Neutrophil (primary cell): ENCODE results near the gene SH3GL2.

Experiments
- H3K27ac ChIP-seq: fragments of 200-600 bp; sonication (generic); 2 replicates; pipeline ENCODE4 v1.5.1; 2016; ENCODE audit warnings: mild to moderate bottlenecking, moderate library complexity
- H3K27me3 ChIP-seq: fragments of 200-600 bp; sonication (generic); 2 replicates; pipeline ENCODE4 v1.6.0; 2016; ENCODE audit warnings: mild to moderate bottlenecking
- H3K36me3 ChIP-seq: fragments of 200-600 bp; sonication (generic); 2 replicates; pipeline ENCODE4 v1.5.1; 2017
- H3K4me1 ChIP-seq, 2 experiments: fragments of 200-600 bp in 1 of 2; sonication (generic) in 1 of 2; 1 replicate in 1 of 2; 2 replicates in 1 of 2; pipeline versions ENCODE4 v1.5.1 to v1.6.1; 2013 to 2016; ENCODE audit warnings: low read depth in 1 of 2, low read length in 1 of 2, mild to moderate bottlenecking in 1 of 2, moderate library complexity in 1 of 2; ENCODE audit not compliant: control insufficient read depth in 1 of 2, insufficient read depth in 1 of 2
- H3K4me3 ChIP-seq, 2 experiments: fragments of 200-600 bp in 1 of 2; sonication (generic) in 1 of 2; 1 replicate in 1 of 2; 2 replicates in 1 of 2; pipeline ENCODE4 v1.5.1; 2013 to 2016; ENCODE audit warnings: low read depth in 1 of 2, low read length in 1 of 2, mild to moderate bottlenecking in 1 of 2, moderate library complexity in 1 of 2
- H3K9me3 ChIP-seq: fragments of 200-600 bp; sonication (generic); 2 replicates; pipeline ENCODE4 v1.5.1; 2016
- TF ChIP-seq, protein P1 (sequence below): fragments of 200-600 bp; sonication (generic); IDR thresholded peaks from 2 replicates; pipeline ENCODE4 v1.5.1; 2016; ENCODE audit warnings: antibody characterized with exemption

The SH3GL2 gene

DNA sequence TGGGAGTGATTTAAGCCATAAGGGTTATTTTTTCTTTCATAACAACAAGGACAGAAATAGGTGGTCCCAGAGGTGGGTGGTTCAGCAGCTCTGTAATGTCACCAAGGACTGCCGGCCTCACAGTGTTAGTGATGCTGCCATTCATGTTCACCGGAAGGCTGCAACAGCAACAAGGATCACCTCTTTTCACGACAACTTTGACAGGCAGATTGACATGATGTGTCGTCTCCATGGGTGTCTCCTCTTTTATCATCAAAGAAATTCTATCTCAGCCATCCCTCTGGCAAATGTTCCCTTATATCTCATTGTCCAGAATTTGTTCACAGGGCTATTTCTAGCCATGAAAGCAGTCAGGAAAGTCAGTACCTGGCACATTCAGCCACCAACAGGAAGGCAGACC is 231.5 kb downstream of the SH3GL2 start:
- H3K36me3 ChIP-seq: no peaks in the 10 kb centered on the region
- H3K4me1 ChIP-seq: no peaks in the 10 kb centered on the region
- TF ChIP-seq, protein P1, sequence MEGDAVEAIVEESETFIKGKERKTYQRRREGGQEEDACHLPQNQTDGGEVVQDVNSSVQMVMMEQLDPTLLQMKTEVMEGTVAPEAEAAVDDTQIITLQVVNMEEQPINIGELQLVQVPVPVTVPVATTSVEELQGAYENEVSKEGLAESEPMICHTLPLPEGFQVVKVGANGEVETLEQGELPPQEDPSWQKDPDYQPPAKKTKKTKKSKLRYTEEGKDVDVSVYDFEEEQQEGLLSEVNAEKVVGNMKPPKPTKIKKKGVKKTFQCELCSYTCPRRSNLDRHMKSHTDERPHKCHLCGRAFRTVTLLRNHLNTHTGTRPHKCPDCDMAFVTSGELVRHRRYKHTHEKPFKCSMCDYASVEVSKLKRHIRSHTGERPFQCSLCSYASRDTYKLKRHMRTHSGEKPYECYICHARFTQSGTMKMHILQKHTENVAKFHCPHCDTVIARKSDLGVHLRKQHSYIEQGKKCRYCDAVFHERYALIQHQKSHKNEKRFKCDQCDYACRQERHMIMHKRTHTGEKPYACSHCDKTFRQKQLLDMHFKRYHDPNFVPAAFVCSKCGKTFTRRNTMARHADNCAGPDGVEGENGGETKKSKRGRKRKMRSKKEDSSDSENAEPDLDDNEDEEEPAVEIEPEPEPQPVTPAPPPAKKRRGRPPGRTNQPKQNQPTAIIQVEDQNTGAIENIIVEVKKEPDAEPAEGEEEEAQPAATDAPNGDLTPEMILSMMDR: no peak
- no peaks in the 10 kb centered on the region for H3K27me3 ChIP-seq
- H3K27ac ChIP-seq: no peak overlapping the region
- no peak overlapping the region for H3K4me3 ChIP-seq
- no peaks in the 10 kb centered on the region for H3K9me3 ChIP-seq

DNA sequence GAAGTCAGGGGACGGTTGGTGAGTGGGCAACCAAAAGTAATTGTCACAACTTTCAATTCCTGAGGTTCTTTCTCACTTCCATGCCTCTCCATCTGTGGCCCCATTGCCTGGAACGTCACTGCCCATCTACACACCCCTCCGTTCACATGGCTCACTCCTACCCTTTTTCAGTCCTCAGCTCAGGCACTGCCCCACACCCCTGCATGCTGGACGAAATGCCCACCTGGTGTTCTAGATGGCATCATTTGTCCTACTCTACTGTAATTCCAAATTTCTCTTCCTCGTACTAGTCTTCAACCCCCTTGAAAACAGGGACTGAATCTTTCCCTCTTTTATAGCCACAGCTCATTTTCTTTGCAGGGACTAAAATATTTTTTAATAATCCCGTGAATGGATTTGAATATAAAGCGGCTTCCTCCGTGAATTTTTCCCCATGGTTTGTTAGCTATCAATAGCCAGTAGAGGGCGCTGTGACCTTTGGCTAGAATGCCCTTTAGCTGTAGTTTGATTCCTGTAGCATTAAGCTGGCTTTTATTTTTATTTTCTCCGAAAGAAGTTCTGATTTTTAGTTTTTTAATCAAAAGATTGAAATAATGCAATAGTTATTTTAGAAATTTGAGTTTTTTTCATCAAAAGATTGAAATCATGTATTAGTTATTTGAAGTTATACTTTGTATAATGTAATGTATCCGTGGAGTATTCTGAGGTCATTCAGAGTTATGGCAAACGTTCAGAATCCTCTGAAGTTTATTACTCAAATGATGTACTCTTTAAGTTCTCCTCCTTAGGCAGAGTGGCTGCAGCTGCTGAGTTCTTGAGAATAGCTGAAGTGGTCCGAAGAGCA is 232.1 kb downstream of the SH3GL2 start:
- H3K9me3 ChIP-seq: no peaks in the 10 kb centered on the region
- TF ChIP-seq, protein P1: peak; percentile 16
- H3K4me3 ChIP-seq: no peak overlapping the region
- no peak overlapping the region for H3K27ac ChIP-seq
- H3K27me3 ChIP-seq: no peaks in the 10 kb centered on the region
- no peaks in the 10 kb centered on the region for H3K4me1 ChIP-seq
- no peaks in the 10 kb centered on the region for H3K36me3 ChIP-seq

DNA sequence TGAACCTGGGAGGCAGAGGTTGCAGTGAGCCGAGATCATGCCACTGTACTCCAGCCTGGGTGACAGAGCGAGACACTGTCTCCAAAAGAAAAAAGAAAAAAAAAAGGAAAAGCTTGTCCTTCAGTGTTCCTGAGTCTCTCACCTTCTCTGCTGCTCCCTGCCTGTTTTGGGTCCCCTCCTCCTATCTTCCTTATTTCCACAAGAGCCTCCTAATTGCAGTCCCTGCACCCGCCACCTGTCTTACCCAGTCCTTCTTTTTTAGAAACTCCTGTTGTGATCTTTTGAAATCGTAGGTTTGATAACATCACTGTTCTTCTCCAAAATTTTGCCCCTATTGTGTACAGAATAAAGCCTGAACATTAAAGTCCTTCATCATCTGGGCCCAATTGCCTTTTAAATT is 234.9 kb downstream of the SH3GL2 start:
- Histone ChIP-seq H3K4me3 (no peak overlapping the region), H3K27ac (no peak overlapping the region), H3K36me3 (no peaks in the 10 kb centered on the region), H3K4me1 (no peaks in the 10 kb centered on the region), H3K9me3 (no peaks in the 10 kb centered on the region), H3K27me3 (no peaks in the 10 kb centered on the region)
- TF ChIP-seq, protein P1: no peak

DNA sequence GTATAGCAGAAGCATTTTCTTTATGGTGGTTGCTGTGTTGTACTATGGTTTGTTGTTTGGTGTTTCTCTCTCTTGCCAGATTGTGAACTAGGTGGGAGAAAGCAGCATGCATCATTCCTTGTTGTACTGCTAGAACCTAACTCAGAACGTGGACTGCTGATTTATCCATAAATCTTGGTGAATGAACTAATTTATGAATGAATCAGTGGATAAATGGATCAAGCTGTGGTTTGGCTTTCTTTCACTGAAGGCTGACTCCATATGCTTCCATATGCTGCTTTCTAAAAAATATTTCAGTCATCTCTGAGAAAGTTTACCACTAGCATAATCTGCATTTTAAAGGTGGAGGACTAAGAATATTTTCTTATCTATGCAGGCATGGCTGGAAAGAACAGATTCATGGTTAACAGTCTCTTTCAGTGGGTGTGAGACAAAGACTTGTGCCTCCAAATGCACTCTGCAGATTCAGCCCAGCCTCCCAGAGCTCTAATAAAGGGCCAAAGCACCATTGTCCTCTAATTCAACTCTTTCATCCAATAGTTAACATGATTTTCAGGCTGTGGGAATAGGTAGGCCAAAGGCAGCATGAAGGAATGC is 237.7 kb downstream of the SH3GL2 start:
- H3K27me3 ChIP-seq: no peaks in the 10 kb centered on the region
- TF ChIP-seq, protein P1: no peak
- no peak overlapping the region for H3K27ac ChIP-seq

DNA sequence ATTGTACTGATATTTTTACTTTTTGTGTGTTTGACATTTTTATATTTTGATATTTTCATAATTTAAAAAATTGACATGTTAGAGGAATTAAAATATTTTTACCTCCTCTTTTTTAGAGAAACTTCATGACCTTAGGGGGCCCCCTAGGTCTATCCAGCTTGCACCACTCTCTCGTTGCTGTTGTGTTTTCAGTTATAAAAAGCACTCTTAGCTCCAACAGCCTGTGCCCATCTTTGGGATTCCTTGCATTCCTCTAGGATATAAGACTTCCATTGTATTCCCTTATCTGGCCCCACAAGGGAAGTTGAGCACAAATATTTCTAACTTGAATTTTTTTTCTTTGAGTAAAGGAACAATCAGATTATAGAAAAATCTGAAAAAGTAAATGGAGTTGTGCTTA is 245.3 kb downstream of the SH3GL2 start:
- H3K4me1 ChIP-seq: no peaks in the 10 kb centered on the region
- TF ChIP-seq, protein P1: no peak

More for the DNA sequence above, 237.7 kb downstream of the SH3GL2 start:
- H3K9me3 ChIP-seq: no peaks in the 10 kb centered on the region
- H3K36me3 ChIP-seq: no peaks in the 10 kb centered on the region
- H3K4me1 ChIP-seq: no peaks in the 10 kb centered on the region
- H3K4me3 ChIP-seq: no peak overlapping the region

More for the DNA sequence above, 245.3 kb downstream of the SH3GL2 start:
- no peaks in the 10 kb centered on the region for H3K27me3 ChIP-seq
- no peak overlapping the region for H3K27ac ChIP-seq
- H3K9me3 ChIP-seq: no peaks in the 10 kb centered on the region
- no peak overlapping the region for H3K4me3 ChIP-seq
- H3K36me3 ChIP-seq: no peaks in the 10 kb centered on the region
